Skeletal muscle cell (primary cell): ENCODE measurements around the gene LGSN.
"Not testable (repeated sequence)": the region's sequence is repeated elsewhere in the genome, so short reads cannot be mapped to it uniquely, and the experiment has no call there.

Experiments
- DNase-seq: peaks from one replicate; pipeline ENCODE4 v3.0.0-alpha.2; 2010; ENCODE audit warnings: low read depth
- H3K4me3 ChIP-seq: 2 replicates; pipeline ENCODE4 v1.5.1; 2011; ENCODE audit warnings: low read depth, mild to moderate bottlenecking, control low read depth, low read length, moderate library complexity

Gene LGSN

DNA sequence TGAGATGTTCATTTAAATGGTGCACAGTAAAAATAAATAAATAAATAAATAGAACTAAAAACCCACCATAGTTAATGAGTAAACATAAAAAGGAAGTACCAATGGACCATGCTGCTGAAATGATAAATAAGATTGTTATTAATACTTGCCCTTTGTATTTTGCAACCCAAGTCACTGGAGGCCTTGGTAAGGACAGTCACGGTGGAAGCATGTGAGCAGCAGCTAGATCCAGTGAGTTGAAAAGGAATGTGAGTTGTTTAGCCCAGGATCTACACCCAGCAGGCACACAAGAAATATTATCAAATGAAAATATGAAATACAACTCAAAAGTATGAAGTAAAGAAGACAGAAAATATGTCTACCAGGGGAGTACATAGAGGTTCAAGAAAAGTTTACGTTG is 6.7 kb downstream of the LGSN start:
- no peak overlapping the region for H3K4me3 ChIP-seq
- no peak for DNase-seq

DNA sequence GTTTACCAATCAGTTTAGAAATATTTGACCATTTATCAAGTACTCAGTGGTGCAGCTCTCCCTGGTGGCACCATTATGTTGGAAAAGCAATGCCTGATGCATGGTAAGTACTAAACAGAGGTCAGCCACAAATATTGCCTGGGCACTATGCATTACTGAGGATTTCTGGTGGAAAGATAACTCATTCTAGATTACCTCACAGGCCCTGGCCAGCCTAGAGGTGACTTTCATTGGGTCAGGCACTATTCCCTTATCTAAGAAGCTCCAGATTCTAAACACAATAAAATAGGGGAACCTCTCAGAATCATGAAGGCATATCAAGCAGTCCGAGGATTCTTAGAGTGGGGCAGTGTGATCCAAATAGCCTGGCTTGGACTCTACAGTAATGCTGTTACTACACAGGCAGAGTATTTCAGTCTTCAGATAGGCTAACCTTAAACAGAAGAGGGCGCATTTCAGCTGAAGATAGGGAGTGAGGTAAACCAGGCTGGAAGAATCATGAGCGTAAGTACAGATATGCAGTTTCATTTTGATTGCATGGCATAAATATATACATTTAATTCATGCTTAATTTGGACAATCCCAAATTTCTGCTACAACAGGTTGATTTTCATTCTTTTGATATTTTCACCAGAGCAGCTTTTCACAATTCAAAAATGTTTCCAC is 12.1 kb downstream of the LGSN start:
- peak; percentile 8 for DNase-seq
- no peak overlapping the region for H3K4me3 ChIP-seq

DNA sequence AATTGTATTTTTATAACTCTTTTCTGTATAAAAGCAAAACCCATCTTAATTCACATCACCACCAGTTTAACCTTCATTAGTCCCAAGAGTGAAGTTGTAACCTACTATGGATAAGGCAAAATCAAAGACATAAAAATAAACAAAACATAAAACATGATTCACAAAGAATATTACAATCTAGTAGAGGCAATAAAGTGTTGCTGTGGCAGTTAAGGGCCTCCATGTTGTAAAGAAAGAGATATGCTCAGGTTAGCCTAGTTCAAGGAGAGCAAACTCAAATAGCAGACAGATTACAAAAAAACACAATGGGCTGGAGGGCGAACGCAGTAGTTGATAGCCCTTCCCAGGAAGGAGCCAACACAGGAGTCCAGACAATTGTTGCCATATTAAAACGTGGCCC is 13.4 kb downstream of the LGSN start:
- no peak for DNase-seq
- no peak overlapping the region for H3K4me3 ChIP-seq

DNA sequence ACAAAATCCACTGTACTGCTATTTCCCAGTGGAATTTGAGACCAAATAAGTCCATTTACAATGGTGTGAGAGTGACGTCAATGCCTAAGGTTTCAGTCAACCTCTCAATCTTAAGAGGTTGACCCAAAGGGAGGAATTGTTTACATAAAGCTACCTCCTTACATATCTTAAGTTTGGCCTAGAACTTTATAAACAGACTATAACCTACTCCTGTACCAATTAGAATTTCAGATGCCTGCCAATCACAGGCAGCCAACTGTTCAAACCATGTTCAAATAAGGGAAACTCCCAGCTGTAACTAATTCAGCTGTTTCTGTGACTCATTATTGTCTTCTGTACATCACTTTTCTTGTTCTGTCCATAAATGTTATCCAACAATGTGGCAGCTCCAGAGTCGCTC is 14.5 kb downstream of the LGSN start:
- no peak for DNase-seq

DNA sequence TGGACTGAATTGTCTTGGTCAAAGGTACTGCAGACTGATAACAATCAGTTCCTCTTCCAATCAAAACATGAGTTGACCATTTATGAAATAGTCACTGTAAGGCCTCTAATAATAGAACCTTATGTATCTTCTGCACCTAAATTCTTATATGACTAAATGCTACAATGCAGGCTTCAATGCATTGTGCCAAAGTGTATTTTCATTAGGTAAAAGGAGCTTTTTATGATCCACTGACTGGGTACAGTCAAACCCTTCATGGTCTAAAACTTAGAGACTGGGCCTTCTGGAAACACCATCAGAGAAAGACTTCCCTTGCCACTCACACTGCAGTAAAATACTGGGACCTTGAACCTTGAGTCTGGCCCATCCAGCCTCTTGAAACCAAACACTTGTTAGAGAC is 16.3 kb downstream of the LGSN start:
- no peak overlapping the region for H3K4me3 ChIP-seq
- no peak for DNase-seq

More for the DNA sequence above, 14.5 kb downstream of the LGSN start:
- no peak overlapping the region for H3K4me3 ChIP-seq

DNA sequence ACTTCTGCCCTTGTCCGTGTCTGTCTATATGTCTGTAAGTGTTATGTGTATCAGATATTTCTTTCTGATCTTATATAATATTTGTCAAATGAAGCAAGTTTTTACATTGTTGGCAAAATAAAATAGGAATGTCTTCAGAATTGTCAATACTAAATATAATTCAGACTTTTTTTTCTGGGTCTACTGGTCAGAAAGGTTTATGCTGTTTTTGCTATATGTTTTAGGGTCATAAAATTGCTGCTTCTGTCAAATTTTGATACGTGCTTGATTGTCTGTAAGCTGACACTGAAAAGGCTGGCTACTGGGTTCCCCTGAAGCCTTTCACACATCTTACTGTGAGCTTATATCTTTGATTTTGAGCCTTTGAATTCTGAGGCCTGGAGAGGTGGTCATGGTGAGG is 20.1 kb downstream of the LGSN start:
- no peak for DNase-seq
- no peak overlapping the region for H3K4me3 ChIP-seq

DNA sequence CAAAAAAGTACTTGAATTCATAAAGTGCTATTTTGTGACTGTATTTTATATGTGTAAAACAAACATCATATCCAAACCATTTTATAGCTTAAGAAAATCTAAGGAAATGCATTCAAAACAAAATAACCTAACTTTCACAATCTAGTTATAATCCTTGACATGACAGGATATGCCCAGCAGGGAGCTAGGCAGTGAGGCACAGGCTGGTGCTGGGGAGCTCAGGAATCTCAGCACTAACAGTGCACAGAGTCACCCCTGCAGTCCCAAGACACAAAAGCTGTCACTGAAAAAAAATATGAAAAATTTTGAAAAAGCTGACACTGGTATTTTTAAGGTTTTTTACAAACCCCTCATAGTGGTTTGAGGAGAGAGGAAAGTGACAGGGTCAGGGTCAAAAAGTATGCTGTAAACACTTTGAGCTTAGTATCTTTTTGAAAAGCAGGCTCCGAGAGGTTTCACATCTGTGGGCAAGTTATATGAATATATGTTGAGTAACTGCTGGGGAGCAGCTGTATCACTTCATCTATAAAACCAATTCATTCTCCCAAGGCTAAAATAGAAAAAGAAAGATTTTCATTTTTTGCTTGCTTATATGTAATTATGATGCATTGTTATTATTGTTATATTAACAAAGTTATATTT is 24.1 kb downstream of the LGSN start:
- H3K4me3 ChIP-seq, result no peak overlapping the region
- DNase-seq, result no peak

DNA sequence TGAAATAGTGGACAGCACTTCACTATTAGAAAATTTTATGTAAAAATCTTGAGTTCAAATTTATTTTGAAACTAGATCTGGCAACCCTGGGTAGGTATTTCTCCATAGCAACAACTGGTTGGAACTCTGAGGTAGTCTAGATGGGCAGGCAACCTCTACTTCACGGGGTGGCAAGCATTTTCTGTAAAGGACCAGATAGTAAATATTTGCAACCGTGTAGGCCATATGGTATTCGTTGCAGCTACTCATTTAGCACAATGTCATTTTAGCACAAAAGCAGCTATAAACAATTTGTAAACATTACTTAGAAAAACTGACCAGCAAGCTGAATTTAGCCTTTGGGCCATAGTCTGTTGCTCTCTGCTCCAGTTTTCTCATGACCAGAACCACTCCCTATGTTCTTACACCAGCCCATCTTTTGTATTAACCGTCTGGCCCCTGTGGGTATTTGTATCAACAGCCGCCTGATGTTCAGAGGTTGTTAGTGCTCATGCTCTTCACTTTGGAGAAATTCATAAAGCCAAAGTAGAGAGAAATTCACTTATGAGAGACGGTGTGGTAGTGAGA is 29.2 kb downstream of the LGSN start:
- no peak for DNase-seq

DNA sequence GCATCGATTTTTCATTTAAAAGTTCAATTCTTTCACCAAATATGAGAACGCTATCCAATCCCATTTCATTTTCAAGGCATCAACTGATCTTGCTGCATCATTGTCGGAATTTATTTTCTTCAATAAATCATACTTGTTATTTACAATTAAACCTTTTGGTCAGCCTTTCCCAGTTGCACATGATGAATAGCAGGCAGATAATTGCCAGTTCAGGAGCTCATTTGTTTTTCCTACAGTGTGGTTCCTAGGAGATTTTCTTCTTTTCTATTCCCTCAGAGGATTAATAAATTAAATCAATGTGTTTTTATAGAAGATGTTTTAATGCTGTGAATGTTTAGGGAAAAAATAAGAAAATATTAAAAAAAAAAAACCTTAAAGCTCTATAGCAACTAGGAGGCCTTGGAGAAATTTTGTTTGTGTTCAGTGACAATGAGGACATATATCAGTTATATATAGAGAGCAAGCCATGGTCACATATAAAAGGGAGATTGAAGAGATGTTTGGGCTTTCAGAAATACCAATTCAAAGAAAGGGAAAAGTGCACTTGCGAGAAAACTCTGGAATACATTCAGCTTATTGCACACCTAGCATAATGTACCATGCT is 30.4 kb downstream of the LGSN start:
- no peak overlapping the region for H3K4me3 ChIP-seq
- no peak for DNase-seq

More for the DNA sequence above, 29.2 kb downstream of the LGSN start:
- no peak overlapping the region for H3K4me3 ChIP-seq

DNA sequence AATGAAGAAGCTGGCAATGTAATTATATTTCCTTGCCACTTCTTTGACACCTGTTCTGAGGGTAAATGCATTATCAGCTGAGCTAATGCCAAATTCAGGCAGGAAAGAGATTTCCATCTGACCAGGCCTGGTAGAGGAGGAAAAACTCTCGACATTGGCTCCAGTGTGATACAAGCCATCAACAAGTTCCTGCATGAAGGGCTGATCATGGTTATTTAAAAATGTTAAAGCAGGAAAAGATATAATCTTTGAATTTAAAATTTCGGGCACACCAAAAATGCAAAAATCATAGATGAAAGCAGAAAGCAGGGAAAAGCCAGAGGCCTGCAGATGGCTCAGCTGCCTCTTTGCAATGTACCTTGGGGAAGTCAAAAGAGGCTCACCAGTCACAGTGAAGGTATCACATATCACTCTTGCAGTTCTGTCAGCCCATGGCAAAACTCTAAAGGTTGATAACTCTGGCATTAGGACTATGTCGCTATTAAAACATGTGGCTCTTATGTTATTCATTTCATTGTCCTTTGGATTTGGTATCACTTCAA is 39.1 kb downstream of the LGSN start:
- DNase-seq, result no peak
- no peak overlapping the region for H3K4me3 ChIP-seq

DNA sequence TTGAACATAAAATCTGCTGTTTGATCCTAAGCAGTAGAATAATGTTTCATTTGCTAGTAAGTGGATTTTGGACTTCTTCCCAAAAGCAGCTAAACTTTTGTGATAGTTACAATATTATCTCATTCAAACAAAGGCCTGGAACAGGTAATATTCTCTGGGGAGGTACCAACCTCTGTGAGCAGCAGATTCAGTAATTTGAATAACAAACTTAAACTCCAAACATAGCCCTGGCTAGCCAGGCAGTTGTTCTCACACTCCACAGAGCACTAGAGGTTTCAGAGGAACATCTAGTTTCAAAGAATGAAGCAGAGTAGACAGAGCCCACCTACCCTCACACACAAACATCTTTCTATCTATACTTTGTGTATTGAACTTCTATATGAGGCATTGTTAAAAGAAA is 40.9 kb downstream of the LGSN start:
- DNase-seq, result no peak
- H3K4me3 ChIP-seq, result no peak overlapping the region

DNA sequence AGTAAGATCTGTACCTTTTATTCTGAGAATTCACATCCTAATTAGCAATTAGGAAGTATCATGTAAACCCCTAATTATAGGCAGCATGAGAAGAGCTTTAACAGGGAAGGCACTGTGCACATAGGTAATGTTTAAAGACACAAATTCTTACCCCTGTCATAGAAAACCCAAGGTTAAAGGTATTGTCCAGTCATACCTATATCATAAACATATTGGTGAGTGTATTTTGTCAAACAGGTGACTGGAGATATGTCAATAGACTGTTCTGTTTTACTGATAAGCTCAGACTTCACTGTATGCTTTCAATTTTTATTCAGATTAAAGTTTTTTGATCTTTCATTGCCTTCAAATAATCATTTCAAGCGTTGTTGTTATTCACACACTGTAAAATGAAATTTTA is 43.8 kb downstream of the LGSN start:
- DNase-seq, result no peak
- H3K4me3 ChIP-seq, result no peak overlapping the region

DNA sequence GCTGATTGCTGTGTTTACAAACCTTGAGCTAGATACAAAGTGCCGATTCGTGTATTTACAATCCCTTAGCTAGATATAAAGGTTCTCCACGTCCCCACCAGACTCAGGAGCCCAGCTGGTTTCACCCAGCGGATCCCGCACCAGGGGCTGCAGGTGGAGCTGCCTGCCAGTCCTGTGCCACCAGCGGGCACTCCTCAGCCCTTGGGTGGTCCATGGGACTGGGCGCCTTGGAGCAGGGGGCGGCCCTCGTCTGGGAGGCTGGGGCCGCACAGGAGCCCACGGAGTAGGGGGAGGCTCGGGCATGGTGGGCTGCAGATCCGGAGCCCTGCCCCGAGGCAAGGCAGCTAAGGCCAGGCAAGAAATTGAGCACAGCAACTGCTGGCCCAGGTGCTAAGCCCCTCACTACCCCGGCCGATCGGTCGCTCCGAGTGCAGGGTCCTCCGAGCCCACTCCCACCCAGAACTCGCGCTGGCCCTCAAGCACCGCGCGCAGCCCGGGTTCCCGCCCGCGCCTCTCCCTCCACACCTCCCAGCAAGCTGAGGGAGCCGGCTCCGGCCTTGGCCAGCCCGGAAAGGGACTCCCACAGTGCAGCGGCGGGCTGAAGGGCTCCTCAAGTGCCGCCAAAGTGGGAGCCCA is 44.9 kb downstream of the LGSN start:
- not testable (repeated sequence) for H3K4me3 ChIP-seq, DNase-seq

DNA sequence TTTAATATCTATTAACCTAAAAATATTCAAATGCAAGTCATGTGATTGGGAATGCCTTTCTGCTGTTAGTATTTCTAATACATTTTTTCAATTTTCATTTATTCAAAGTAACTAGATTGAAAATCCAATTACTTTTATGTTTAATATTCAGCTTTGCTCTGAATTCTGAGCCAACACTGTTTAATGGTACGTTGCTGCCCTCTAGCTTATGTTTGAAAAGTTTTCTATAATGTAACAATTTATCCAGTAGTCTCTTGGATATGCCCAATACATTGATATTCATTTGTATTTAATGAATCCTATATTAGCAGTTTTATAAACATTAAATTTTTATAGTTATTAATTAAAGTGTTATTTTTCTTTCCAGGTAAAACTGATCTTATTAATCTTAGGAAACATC is 47.4 kb downstream of the LGSN start:
- DNase-seq, result peak; percentile 0
- no peak overlapping the region for H3K4me3 ChIP-seq

DNA sequence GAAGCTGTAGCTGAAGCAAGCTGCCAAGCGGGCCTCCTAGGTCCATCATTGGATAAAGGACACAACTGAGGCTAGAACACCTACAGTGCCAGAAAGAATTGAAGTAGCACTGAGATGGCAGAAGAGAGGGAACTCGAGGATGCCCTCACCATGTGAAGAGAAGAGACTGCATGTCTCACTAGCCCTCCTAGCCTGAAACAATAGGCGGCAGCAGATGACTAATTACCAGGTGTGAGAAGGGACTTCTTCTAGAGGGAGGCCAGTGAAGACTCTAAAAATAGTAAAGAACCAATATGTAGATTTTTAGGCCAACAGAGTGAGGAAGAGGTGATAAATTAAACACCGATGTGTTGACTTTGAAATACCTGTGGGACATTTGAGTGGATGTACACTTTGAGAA is 50.3 kb downstream of the LGSN start:
- H3K4me3 ChIP-seq, result no peak overlapping the region
- DNase-seq, result no peak

DNA sequence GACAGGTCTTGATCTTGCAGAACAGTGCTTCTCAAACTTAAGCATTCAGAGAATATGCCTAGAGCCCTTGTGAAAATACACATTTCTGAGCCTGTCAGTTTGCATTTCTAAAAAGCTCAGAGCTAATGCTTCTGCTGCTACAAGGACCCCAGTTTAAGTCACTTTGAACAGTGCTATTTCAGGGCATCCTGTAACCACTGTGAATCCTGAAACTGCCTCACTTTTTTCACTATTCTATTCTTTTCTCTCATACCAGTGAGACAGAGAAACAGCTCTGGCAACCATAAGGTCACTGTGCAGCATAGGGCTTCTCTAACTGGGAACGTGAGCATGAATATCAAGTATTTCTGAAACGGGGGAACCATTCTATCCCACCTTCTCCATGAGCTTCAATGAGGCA is 51.2 kb downstream of the LGSN start:
- H3K4me3 ChIP-seq, result no peak overlapping the region
- no peak for DNase-seq

DNA sequence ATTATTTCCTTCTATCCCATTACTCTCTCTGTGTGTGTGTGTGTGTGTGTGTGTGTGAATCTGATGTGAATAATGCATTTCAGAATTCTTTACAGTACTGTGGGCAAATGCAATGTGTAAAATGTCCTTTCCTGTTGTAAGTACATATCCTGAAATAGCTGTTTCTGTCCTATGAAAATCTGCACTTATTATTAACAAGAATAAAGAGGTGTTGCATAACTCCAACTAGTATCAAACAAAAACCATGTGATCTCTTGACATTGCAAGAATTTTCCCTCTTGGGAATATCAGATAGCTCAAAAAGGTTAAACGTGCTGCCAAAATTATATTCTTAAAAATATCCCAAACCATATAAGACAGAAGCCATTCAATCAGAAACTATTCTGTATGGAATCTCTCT is 52.0 kb downstream of the LGSN start:
- DNase-seq, result no peak
- no peak overlapping the region for H3K4me3 ChIP-seq

DNA sequence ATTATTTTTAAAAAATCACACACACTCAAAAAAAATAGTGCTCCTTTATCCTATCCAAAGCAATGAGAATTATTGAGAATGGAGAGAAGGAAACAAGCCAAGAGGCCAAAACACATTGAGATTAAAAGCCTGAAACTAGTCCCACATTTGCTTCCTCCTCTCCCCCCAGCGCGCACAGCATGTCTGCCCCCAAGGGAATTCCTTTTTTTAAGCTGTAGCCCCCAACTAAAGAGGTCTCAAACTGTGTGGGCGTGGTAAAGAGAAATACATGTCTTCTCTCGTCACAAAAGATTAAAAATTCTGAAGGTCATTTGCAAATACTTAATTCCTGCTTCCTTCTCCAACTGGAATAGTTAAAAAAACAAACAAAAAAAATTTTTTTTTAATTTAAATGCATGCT is 52.7 kb downstream of the LGSN start:
- H3K4me3 ChIP-seq, result no peak overlapping the region
- no peak for DNase-seq

DNA sequence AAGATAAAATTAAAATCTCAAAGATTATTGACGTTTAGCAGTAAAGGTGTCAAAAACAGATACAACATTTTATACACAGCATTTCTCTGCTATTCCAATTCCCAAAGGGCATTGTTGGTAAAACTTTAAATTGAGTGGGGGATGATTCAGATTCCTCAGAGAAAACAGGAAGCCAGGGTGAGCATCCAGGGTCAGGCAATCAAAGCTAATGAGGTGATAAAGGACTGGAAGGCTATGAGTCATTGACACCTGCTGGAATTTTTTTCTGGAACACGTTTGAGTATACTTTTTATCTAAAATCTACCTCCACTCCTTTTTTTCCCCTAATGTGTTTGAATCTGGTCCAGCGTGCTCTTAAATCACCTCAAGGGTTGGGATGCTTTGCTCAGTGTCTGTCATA is 56.3 kb downstream of the LGSN start:
- no peak for DNase-seq
- no peak overlapping the region for H3K4me3 ChIP-seq

DNA sequence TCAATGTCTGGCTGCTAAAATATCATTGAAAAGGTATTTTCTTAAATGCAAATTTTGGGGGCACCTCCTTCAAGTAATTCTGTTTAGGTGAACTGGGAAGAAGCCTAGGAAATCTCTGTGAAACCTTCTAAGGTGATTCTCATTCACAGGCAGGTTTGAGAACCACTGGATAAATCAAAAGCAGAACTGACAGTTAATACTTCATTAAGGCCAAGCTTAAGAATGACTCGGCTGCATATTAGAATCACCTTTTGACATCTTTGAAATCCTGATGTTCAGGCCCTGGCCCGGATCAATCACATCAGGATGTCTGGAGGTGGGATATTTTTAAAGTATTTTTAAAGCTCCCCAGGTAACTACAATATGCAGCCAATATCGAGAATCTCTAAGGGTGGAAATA is 58.0 kb downstream of the LGSN start:
- no peak for DNase-seq
- no peak overlapping the region for H3K4me3 ChIP-seq
